Nephron progenitor cell (in vitro differentiated cells): ENCODE data around the gene CLEC9A.

ENCODE experiments used
- DNase-seq: peaks from one replicate; pipeline ENCODE4 v3.0.0; 2021
- H3K27ac Mint-ChIP-seq: 2 replicates; pipeline ENCODE4 v1.8.0; 2021; ENCODE audit warnings: mild to moderate bottlenecking, moderate library complexity, mixed read lengths
- H3K27me3 Mint-ChIP-seq: 2 replicates; pipeline ENCODE4 v1.8.0; 2021; ENCODE audit warnings: mild to moderate bottlenecking, low read depth, mixed read lengths; ENCODE audit not compliant: poor library complexity
- H3K36me3 Mint-ChIP-seq: 2 replicates; pipeline ENCODE4 v1.8.0; 2021; ENCODE audit warnings: low read depth, mixed read lengths
- H3K4me1 Mint-ChIP-seq: 2 replicates; pipeline ENCODE4 v1.8.0; 2021; ENCODE audit warnings: mixed read lengths
- H3K4me3 Mint-ChIP-seq: 2 replicates; pipeline ENCODE4 v1.8.0; 2021; ENCODE audit warnings: mild to moderate bottlenecking, moderate library complexity, mixed read lengths
- H3K9me3 Mint-ChIP-seq: 2 replicates; pipeline ENCODE4 v1.8.0; 2021; ENCODE audit warnings: mild to moderate bottlenecking, moderate library complexity, mixed read lengths
- CTCF ChIP-seq: fragments of 200-600 bp; sonication (generic); IDR thresholded peaks from 2 replicates; pipeline ENCODE4 v1.5.0; 2021; ENCODE audit warnings: antibody characterized with exemption

Gene CLEC9A

GRCh38 chr12:10048526-10048925 is 18.0 kb downstream of the CLEC9A start:
- no peak overlapping the region for H3K4me3 Mint-ChIP-seq
- TF ChIP-seq CTCF, result no peak
- peaks cover 14% of the 10 kb centered on the region for H3K9me3 Mint-ChIP-seq
- no peak overlapping the region for H3K27ac Mint-ChIP-seq
- no peak for DNase-seq
- H3K27me3 Mint-ChIP-seq, result no peaks in the 10 kb centered on the region
- no peaks in the 10 kb centered on the region for H3K4me1 Mint-ChIP-seq
- no peaks in the 10 kb centered on the region for H3K36me3 Mint-ChIP-seq

- Mint-ChIP-seq H3K9me3 (peaks cover 14% of the 10 kb centered on the region), H3K4me1 (no peaks in the 10 kb centered on the region), H3K4me3 (no peak overlapping the region), H3K36me3 (no peaks in the 10 kb centered on the region), H3K27ac (no peak overlapping the region), H3K27me3 (no peaks in the 10 kb centered on the region)
- TF ChIP-seq CTCF, result no peak
- DNase-seq, result no peak
Measured at GRCh38 chr12:10052193-10052913, 21.9 kb downstream of the CLEC9A start.

- DNase-seq, result no peak
- no peak overlapping the region for H3K27ac Mint-ChIP-seq
- H3K4me1 Mint-ChIP-seq, result no peaks in the 10 kb centered on the region
- peaks cover 3% of the 10 kb centered on the region for H3K27me3 Mint-ChIP-seq
- H3K36me3 Mint-ChIP-seq, result no peaks in the 10 kb centered on the region
- H3K4me3 Mint-ChIP-seq, result no peak overlapping the region
- no peak for TF ChIP-seq CTCF
- no peaks in the 10 kb centered on the region for H3K9me3 Mint-ChIP-seq
Measured at GRCh38 chr12:10058387-10058786, 27.9 kb downstream of the CLEC9A start.

GRCh38 chr12:10065241-10065640 is 34.8 kb downstream of the CLEC9A start:
- Mint-ChIP-seq H3K9me3 (peaks cover under 1% of the 10 kb centered on the region), H3K27me3 (peaks cover 3% of the 10 kb centered on the region), H3K36me3 (no peaks in the 10 kb centered on the region), H3K4me3 (no peak overlapping the region), H3K27ac (peak overlapping the region; percentile 6), H3K4me1 (peaks cover 60% of the 10 kb centered on the region)
- TF ChIP-seq CTCF, result no peak
- DNase-seq, result no peak

- Mint-ChIP-seq H3K9me3 (peaks cover 6% of the 10 kb centered on the region), H3K27ac (no peak overlapping the region), H3K36me3 (peaks cover 4% of the 10 kb centered on the region), H3K4me3 (no peak overlapping the region), H3K4me1 (peaks cover 65% of the 10 kb centered on the region), H3K27me3 (peaks cover 3% of the 10 kb centered on the region)
- no peak for DNase-seq
- TF ChIP-seq CTCF, result no peak
Measured at GRCh38 chr12:10067264-10067663, 36.8 kb downstream of the CLEC9A start.

- peaks cover 65% of the 10 kb centered on the region for H3K4me1 Mint-ChIP-seq
- no peak overlapping the region for H3K4me3 Mint-ChIP-seq
- H3K36me3 Mint-ChIP-seq, result peaks cover 4% of the 10 kb centered on the region
- no peak for DNase-seq
- H3K27ac Mint-ChIP-seq, result peak overlapping the region; percentile 96
- TF ChIP-seq CTCF, result no peak
- H3K9me3 Mint-ChIP-seq, result peaks cover 6% of the 10 kb centered on the region
- H3K27me3 Mint-ChIP-seq, result peaks cover 9% of the 10 kb centered on the region
Measured at GRCh38 chr12:10067942-10068341, 37.5 kb downstream of the CLEC9A start.
